HG03196 (cell line): ENCODE data around the gene CARD19.
A peak's percentile ranks its signal among the peaks of the same experiment; 100 is the strongest.

Source experiments
- ATAC-seq: cut with Tn5 transposase; IDR thresholded peaks from one replicate; pipeline ENCODE4 v1.9.1; 2021; ENCODE audit not compliant: unreplicated experiment

The CARD19 gene

GRCh38 chr9:93096131-93096802 lies at the start of gene CARD19:
CARD19 (plus strand) TSS chr9:93096217; CDS start chr9:93096346, 129 bp downstream.
- ATAC-seq, result peak; percentile 32

GRCh38 chr9:93048566-93049448 lies 47.2 kb upstream of the CARD19 start:
- ATAC-seq, result no peak

GRCh38 chr9:93049491-93049890 lies 46.5 kb upstream of the CARD19 start:
- no peak for ATAC-seq

GRCh38 chr9:93050231-93050630 lies 45.8 kb upstream of the CARD19 start:
- ATAC-seq, result no peak

GRCh38 chr9:93051680-93052089 lies 44.3 kb upstream of the CARD19 start:
- ATAC-seq, result no peak

- no peak for ATAC-seq
Observed at GRCh38 chr9:93052791-93053540, 43.1 kb upstream of the CARD19 start.

GRCh38 chr9:93053781-93054331 lies 42.2 kb upstream of the CARD19 start:
- ATAC-seq, result no peak

GRCh38 chr9:93054758-93055704 lies 41.0 kb upstream of the CARD19 start:
- ATAC-seq, result no peak

- ATAC-seq, result no peak
Observed at GRCh38 chr9:93057042-93057702, 38.8 kb upstream of the CARD19 start.

GRCh38 chr9:93057703-93058354 lies 38.2 kb upstream of the CARD19 start:
- peak; percentile 2 for ATAC-seq

- peak; percentile 55 for ATAC-seq
Observed at GRCh38 chr9:93058355-93059010, 37.5 kb upstream of the CARD19 start, which contains the start of gene SUSD3. SUSD3 (plus strand) TSS chr9:93058701; CDS start chr9:93058743, 42 bp downstream.

GRCh38 chr9:93059011-93059714 lies 36.9 kb upstream of the CARD19 start:
- peak; percentile 8 for ATAC-seq

- ATAC-seq, result no peak
Observed at GRCh38 chr9:93059715-93060578, 36.1 kb upstream of the CARD19 start.

- no peak for ATAC-seq
Observed at GRCh38 chr9:93060746-93061259, 35.2 kb upstream of the CARD19 start.

GRCh38 chr9:93061260-93061751 lies 34.7 kb upstream of the CARD19 start:
- ATAC-seq, result no peak
